ENCODE data around the gene NDOR1.

GRCh38 chr9:137231372-137232039 is 26.0 kb downstream of the NDOR1 start:
- TF ChIP-seq, protein P1, sequence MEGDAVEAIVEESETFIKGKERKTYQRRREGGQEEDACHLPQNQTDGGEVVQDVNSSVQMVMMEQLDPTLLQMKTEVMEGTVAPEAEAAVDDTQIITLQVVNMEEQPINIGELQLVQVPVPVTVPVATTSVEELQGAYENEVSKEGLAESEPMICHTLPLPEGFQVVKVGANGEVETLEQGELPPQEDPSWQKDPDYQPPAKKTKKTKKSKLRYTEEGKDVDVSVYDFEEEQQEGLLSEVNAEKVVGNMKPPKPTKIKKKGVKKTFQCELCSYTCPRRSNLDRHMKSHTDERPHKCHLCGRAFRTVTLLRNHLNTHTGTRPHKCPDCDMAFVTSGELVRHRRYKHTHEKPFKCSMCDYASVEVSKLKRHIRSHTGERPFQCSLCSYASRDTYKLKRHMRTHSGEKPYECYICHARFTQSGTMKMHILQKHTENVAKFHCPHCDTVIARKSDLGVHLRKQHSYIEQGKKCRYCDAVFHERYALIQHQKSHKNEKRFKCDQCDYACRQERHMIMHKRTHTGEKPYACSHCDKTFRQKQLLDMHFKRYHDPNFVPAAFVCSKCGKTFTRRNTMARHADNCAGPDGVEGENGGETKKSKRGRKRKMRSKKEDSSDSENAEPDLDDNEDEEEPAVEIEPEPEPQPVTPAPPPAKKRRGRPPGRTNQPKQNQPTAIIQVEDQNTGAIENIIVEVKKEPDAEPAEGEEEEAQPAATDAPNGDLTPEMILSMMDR (IDR thresholded peaks at IDR 0.05; ENCODE audit: control extremely low read depth in 1 of 3, insufficient read depth in 1 of 3, low read depth in 1 of 3, low read length in 3 of 3), result no peak
- TF ChIP-seq HDAC6 (IDR thresholded peaks at IDR 0.05; ENCODE audit: low read depth, low read length) (no peak), ATF2 (IDR thresholded peaks at IDR 0.05; ENCODE audit: low read length) (no peak), CBX5 (IDR thresholded peaks at IDR 0.05; ENCODE audit: low read depth, low read length) (no peak), POLR2A (IDR thresholded peaks at IDR 0.05; ENCODE audit: control extremely low read depth in 1 of 2, low read depth in 2 of 2, low read length in 2 of 2) (no peak)

All from H1 (cell line).